Neural crest cell (in vitro differentiated cells): Measurements from ENCODE around the gene PTGDS. TPM values are rescaled to one million over a fixed set of nuclear protein-coding genes. Genes with fewer than 3 reads are reported as not detected.

Source experiments
- DNase-seq: peaks from one replicate; pipeline ENCODE4 v3.0.0; 2021; ENCODE audit warnings: low read depth, mixed read lengths, low spot score
- H3K27ac Mint-ChIP-seq: one replicate; pipeline ENCODE4 v1.8.0; 2021; ENCODE audit warnings: mild to moderate bottlenecking, mixed read lengths; ENCODE audit not compliant: unreplicated experiment
- H3K27me3 Mint-ChIP-seq: 2 replicates; pipeline ENCODE4 v1.8.0; 2021; ENCODE audit warnings: low read depth, mild to moderate bottlenecking, mixed read lengths
- H3K36me3 Mint-ChIP-seq: 2 replicates; pipeline ENCODE4 v1.8.0; 2021; ENCODE audit warnings: low read depth, mild to moderate bottlenecking, mixed read lengths
- H3K4me1 Mint-ChIP-seq: 2 replicates; pipeline ENCODE4 v1.8.0; 2021; ENCODE audit warnings: mixed read lengths
- H3K4me3 Mint-ChIP-seq: one replicate; pipeline ENCODE4 v1.8.0; 2021; ENCODE audit warnings: mild to moderate bottlenecking, mixed read lengths
- H3K9me3 Mint-ChIP-seq: 2 replicates; pipeline ENCODE4 v1.8.0; 2021; ENCODE audit warnings: mixed read lengths
- long read RNA-seq: library from polyadenylated mRNA; unstranded; transcript quantifications from one replicate; pipeline ENCODE4 v2.0.0, GENCODE V29; 2020
- total RNA-seq: library from RNA; stranded (reverse); gene quantifications from 2 replicates; pipeline ENCODE4 v1.2.1, GENCODE V29; 2021
- TF ChIP-seq, protein P1 (sequence below): fragments of 200-600 bp; sonication (generic); conservative IDR thresholded peaks from 2 replicates; pipeline ENCODE4 v1.5.0; 2021; ENCODE audit warnings: antibody characterized with exemption, mild to moderate bottlenecking

The PTGDS gene
- total RNA-seq: not detected in 2 replicates
- long read RNA-seq: 0 reads

DNA sequence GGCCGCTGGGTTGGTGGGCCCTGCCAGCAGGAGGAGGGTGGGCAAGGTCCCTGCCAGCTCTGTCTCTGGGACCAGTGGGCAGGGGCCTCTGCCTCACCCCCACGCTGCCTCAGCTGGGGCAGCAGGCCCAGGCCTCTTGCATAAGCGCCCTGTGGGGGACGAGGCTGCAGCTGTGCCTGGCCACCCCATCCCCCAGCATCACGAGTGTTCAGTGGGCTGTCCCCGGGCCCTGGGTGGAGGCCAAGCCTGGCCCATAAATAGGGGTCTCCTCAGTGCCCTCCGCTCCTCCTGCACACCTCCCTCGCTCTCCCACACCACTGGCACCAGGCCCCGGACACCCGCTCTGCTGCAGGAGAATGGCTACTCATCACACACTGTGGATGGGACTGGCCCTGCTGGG, at the start of gene PTGDS:
Gene PTGDS, plus strand, starts transcription at position 282 of the 400 bp plus-strand sequence. Its CDS starts 75 bp downstream, at position 357.
- no peak within 1 kb of the TSS for H3K27ac Mint-ChIP-seq
- no peaks in the 10 kb centered on the region for H3K36me3 Mint-ChIP-seq
- peaks cover 4% of the 10 kb centered on the region for H3K4me1 Mint-ChIP-seq
- TF ChIP-seq, protein P1, sequence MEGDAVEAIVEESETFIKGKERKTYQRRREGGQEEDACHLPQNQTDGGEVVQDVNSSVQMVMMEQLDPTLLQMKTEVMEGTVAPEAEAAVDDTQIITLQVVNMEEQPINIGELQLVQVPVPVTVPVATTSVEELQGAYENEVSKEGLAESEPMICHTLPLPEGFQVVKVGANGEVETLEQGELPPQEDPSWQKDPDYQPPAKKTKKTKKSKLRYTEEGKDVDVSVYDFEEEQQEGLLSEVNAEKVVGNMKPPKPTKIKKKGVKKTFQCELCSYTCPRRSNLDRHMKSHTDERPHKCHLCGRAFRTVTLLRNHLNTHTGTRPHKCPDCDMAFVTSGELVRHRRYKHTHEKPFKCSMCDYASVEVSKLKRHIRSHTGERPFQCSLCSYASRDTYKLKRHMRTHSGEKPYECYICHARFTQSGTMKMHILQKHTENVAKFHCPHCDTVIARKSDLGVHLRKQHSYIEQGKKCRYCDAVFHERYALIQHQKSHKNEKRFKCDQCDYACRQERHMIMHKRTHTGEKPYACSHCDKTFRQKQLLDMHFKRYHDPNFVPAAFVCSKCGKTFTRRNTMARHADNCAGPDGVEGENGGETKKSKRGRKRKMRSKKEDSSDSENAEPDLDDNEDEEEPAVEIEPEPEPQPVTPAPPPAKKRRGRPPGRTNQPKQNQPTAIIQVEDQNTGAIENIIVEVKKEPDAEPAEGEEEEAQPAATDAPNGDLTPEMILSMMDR: no peak
- peaks cover 7% of the 10 kb centered on the region for H3K27me3 Mint-ChIP-seq
- no peaks in the 10 kb centered on the region for H3K9me3 Mint-ChIP-seq
- DNase-seq: no peak
- H3K4me3 Mint-ChIP-seq: no peak within 1 kb of the TSS

DNA sequence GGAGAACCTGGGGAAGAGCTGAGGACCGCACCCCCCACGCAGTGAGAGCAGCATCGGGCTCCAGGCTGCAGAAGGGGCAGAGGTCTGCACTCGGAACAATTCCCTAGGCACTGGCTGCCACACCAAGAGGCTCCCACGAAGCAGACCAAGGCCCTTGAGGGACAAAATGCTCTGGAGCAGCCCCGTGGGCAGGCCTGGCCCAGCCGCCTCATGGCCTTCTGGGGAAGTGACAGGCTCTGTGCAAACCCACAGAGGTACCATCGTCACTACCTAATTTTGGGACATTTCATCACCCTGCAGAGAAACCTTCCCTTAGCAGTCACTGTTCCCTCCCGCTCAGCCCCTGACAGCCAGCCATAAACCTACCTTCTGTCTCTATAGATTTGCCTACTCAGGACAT, 48.7 kb upstream of the PTGDS start:
- no peak for DNase-seq
- Mint-ChIP-seq H3K27ac (no peak overlapping the region), H3K4me1 (peaks cover 7% of the 10 kb centered on the region), H3K36me3 (peaks cover 17% of the 10 kb centered on the region), H3K27me3 (no peaks in the 10 kb centered on the region), H3K9me3 (peaks cover 2% of the 10 kb centered on the region), H3K4me3 (no peak overlapping the region)
- TF ChIP-seq, protein P1: no peak

DNA sequence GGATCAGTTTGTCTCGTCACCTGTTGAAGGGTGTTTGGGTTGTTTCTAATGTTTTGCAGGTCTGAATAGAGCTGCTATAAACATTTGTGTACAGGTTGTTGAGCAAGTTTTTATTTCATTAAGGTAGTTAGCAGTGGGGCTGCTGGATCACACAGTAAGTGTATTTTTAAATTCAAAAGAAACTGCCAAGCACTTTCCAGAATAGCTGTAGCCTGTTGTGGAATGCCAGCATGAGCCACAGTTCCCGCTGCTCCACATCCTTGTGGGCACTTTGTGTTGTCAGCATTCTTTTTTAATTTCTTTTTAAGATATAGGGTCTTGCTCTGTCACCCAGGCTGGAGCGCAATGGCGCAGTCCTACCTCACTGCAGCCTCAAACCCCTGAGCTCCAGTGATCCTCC, 47.3 kb upstream of the PTGDS start:
- Mint-ChIP-seq H3K4me1 (peaks cover 7% of the 10 kb centered on the region), H3K27ac (no peak overlapping the region)
- TF ChIP-seq, protein P1: no peak

DNA sequence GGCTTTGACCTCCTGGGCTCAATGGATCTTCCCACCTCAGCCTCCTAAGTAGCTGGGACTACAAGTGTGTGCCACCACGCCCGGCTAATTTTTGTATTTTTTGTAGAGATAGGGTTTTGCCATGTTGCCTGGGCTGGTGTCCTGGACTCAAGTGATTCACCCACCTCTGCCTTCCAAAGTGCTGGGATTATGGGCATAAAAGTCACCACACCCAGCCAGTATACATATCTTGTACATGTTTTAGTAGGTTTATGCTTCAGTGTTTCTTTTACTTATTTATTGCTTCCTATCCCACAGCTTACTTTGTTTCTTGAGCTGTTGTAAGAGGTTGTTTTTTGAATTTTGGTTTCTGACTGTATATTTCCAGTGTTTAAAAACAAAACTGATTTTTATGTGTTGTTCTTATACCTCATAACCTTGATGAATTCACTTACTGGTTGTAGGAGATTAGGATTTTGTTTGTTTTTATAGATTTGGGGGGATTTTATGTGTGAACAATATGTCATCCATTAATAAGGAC, 45.6 kb upstream of the PTGDS start:
- no peak overlapping the region for H3K4me3 Mint-ChIP-seq
- TF ChIP-seq, protein P1: no peak

More for the DNA sequence above, 47.3 kb upstream of the PTGDS start:
- no peaks in the 10 kb centered on the region for H3K27me3 Mint-ChIP-seq
- H3K4me3 Mint-ChIP-seq: no peak overlapping the region
- H3K9me3 Mint-ChIP-seq: peaks cover 2% of the 10 kb centered on the region
- DNase-seq: no peak
- H3K36me3 Mint-ChIP-seq: peaks cover 23% of the 10 kb centered on the region

DNA sequence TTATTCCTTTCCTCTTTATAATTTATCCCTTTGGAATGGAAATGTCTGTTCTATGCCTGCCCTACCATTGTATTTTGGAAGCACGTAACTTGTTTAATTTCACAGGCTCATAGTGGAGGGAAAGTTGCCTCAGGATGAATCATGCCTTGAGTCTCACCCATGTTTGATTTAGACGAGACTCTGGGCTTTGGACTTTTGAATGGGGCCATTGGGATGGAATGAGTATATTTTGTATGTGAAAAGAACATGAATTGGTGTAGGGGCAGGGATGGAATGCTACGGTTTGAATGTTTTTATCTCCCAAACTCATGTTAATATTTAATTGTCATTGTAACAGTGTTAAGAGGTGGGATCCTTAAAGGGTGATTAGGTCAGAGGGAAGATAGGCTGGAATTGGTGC, 43.0 kb upstream of the PTGDS start:
- H3K27ac Mint-ChIP-seq: no peak overlapping the region

More for the DNA sequence above, 45.6 kb upstream of the PTGDS start:
- peaks cover 25% of the 10 kb centered on the region for H3K36me3 Mint-ChIP-seq
- peaks cover 7% of the 10 kb centered on the region for H3K4me1 Mint-ChIP-seq
- peaks cover 2% of the 10 kb centered on the region for H3K9me3 Mint-ChIP-seq
- no peak for DNase-seq
- no peak overlapping the region for H3K27ac Mint-ChIP-seq
- H3K27me3 Mint-ChIP-seq: no peaks in the 10 kb centered on the region

More for the DNA sequence above, 43.0 kb upstream of the PTGDS start:
- DNase-seq: no peak
- H3K4me1 Mint-ChIP-seq: peaks cover 3% of the 10 kb centered on the region
- TF ChIP-seq, protein P1: no peak
- H3K4me3 Mint-ChIP-seq: peak overlapping the region; percentile 42
- H3K27me3 Mint-ChIP-seq: no peaks in the 10 kb centered on the region
- peaks cover 31% of the 10 kb centered on the region for H3K36me3 Mint-ChIP-seq
- H3K9me3 Mint-ChIP-seq: peaks cover 2% of the 10 kb centered on the region
